ENCODE measurements around the gene CCDC85B.

DNA sequence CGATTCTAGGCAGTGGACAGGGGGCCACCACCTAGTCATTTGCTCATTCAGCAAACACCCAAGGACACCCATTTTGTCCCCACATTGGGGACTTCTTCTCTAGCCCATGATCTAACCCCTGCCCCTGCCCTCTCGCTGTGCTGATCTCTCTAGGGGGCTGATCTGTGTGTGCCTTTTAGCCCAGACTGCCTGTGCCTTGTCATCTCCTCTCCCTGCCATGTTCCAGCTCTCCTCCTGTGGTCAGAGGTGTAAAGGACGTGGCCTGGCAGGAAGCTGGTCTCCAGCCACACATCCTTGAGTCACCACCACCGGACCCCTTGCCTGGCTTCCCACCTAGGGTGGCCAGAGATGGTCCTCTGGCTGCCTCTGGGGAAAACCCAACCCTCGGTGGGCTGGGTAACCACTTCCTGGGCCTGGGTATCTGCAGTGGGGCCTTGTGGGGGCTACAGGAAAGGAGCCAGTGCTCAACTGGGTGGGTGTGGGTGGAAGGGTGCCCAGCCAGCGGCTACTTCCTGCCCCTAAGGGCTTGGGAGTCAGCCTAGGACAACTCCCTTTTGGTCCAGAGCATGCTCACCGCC, 9.5 kb upstream of the CCDC85B start:
- TF ChIP-seq YY1 (IDR thresholded peaks at IDR 0.05; ENCODE audit: low read depth), result no peak
- TF ChIP-seq, protein P1, sequence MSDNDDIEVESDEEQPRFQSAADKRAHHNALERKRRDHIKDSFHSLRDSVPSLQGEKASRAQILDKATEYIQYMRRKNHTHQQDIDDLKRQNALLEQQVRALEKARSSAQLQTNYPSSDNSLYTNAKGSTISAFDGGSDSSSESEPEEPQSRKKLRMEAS (IDR thresholded peaks at IDR 0.05), result no peak
- TF ChIP-seq EGR1 (IDR thresholded peaks at IDR 0.05), result no peak
- TF ChIP-seq TAF1 (IDR thresholded peaks at IDR 0.05; ENCODE audit: low read depth), result no peak
- TF ChIP-seq EP300 (IDR thresholded peaks at IDR 0.05; ENCODE audit: borderline replicate concordance), result no peak
